Measurements from ENCODE around the gene NKD2. TPM values are rescaled to one million over a fixed set of nuclear protein-coding genes. Genes with fewer than 3 reads are reported as not detected.

Gene NKD2
- total RNA-seq, 1 donor from 2014 or later: 20.6 TPM

- Mint-ChIP-seq H3K4me1 (peaks cover 50% of the 10 kb centered on the region), H3K4me3 (no peak overlapping the region), H3K9me3 (no peaks in the 10 kb centered on the region), H3K27me3 (ENCODE audit: low read depth) (no peaks in the 10 kb centered on the region), H3K27ac (ENCODE audit: unreplicated experiment) (peak overlapping the region; percentile 83), H3K36me3 (ENCODE audit: low read depth) (no peaks in the 10 kb centered on the region)
- no peak for DNase-seq (ENCODE audit: low read depth, low spot score)
- no peak for TF ChIP-seq CTCF (conservative IDR thresholded peaks at IDR 0.05)
Observed at GRCh38 chr5:994272-994607, 14.4 kb upstream of the NKD2 start.

- Mint-ChIP-seq H3K4me1 (peaks cover 44% of the 10 kb centered on the region), H3K36me3 (ENCODE audit: low read depth) (no peaks in the 10 kb centered on the region), H3K27ac (ENCODE audit: unreplicated experiment) (no peak overlapping the region), H3K9me3 (no peaks in the 10 kb centered on the region), H3K27me3 (ENCODE audit: low read depth) (no peaks in the 10 kb centered on the region), H3K4me3 (no peak overlapping the region)
- DNase-seq (ENCODE audit: low read depth, low spot score): no peak
- TF ChIP-seq CTCF (conservative IDR thresholded peaks at IDR 0.05): no peak
Observed at GRCh38 chr5:994821-995220, 13.8 kb upstream of the NKD2 start.

DNA sequence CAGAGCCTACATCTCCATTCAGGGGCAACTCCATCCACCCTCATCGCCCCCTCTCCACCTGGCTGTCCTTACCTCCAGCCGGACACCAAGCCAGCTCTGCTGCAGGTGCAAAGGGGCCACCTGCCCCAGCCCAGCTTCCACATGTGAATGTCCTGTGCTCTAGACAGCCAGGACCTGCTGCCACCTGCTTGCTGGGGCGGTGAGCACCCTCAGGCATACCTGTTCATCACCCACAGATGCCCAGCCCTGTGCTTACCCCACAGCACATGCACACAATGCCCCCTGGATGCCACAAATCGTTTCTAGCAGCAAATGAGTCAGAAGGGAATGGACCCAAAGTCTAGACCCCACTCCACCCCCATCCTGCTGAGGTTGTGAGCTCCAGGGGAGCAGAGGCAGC lies 13.3 kb upstream of the NKD2 start:
- H3K27ac Mint-ChIP-seq (ENCODE audit: unreplicated experiment): no peak overlapping the region
- no peak for TF ChIP-seq CTCF (conservative IDR thresholded peaks at IDR 0.05)
- no peaks in the 10 kb centered on the region for H3K36me3 Mint-ChIP-seq (ENCODE audit: low read depth)

DNA sequence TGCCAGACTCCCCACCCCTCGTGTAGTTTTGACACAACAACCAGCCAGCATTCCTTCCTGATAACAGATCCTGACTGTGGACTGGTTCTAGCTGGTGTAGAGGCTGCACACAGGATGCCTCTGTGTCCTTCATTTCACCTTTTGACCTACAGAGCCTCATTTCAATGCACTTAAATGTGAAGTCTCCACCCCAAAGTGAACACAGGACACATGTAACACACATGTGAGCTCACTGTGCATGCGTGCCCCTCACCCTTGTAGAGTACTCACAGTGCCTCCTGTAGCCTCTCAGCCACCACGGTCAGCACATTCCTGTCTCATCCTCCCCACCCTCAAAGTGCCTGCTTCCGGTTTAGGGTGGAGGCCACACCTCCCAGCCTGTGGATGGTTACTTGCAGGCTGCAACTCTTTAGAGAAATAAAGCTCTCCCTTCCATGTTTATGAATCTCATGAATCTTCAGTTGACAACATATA lies 11.6 kb upstream of the NKD2 start:
- Mint-ChIP-seq H3K9me3 (no peaks in the 10 kb centered on the region), H3K4me3 (peak overlapping the region; percentile 9), H3K27me3 (ENCODE audit: low read depth) (no peaks in the 10 kb centered on the region), H3K36me3 (ENCODE audit: low read depth) (no peaks in the 10 kb centered on the region), H3K27ac (ENCODE audit: unreplicated experiment) (peak overlapping the region; percentile 53), H3K4me1 (peaks cover 31% of the 10 kb centered on the region)
- no peak for DNase-seq (ENCODE audit: low read depth, low spot score)
- TF ChIP-seq CTCF (conservative IDR thresholded peaks at IDR 0.05): no peak

More for the DNA sequence above, 13.3 kb upstream of the NKD2 start:
- H3K4me1 Mint-ChIP-seq: peaks cover 39% of the 10 kb centered on the region
- no peaks in the 10 kb centered on the region for H3K9me3 Mint-ChIP-seq
- no peak overlapping the region for H3K4me3 Mint-ChIP-seq
- no peaks in the 10 kb centered on the region for H3K27me3 Mint-ChIP-seq (ENCODE audit: low read depth)
- no peak for DNase-seq (ENCODE audit: low read depth, low spot score)

GRCh38 chr5:997711-998110 lies 10.9 kb upstream of the NKD2 start:
- TF ChIP-seq CTCF (conservative IDR thresholded peaks at IDR 0.05): no peak
- Mint-ChIP-seq H3K4me3 (no peak overlapping the region), H3K36me3 (ENCODE audit: low read depth) (no peaks in the 10 kb centered on the region), H3K9me3 (no peaks in the 10 kb centered on the region), H3K27ac (ENCODE audit: unreplicated experiment) (no peak overlapping the region), H3K4me1 (peaks cover 26% of the 10 kb centered on the region), H3K27me3 (ENCODE audit: low read depth) (no peaks in the 10 kb centered on the region)
- no peak for DNase-seq (ENCODE audit: low read depth, low spot score)
